Globus pallidus (tissue), 1 donor: ENCODE data around the gene YJU2.

ENCODE experiments used
- DNase-seq: peaks from one replicate; pipeline ENCODE4 v3.0.0-alpha.2; 2015; ENCODE audit warnings: low spot score

YJU2 gene

DNA sequence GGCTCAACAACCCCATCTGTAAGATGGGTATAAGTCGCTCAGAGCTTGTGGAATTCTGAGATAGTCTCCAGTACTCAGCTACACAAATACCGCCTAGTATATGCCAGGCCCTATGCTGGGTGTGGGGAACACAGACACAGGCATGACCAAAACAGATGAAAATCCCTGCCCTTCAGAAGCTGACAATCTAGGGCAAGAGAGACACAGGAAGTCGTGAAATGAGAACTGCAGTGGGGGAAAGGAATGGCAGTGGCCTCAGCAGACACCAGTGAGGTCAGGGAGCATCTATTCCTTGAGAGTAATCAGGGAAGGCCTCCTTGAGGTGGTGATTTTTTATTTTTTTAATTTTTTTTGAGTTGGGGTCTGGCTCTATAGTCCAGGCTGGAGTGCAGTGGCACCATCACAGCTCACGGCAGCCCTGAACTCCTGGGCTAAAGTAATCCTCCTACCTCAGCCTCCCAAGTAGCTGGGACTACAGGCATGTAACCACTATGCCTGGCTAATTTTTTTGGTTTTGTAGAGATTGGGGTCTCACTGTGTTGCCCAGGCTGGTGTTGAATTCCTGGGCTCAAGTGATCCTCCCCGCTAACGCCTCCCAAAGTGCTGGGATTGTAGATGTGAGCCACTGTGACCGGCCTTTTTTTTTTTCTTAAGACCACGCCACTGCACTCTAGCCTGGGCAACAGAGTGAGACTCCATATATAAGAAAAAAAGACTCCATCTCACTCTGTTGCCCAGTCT, 52.1 kb downstream of the YJU2 start:
- no peak for DNase-seq

DNA sequence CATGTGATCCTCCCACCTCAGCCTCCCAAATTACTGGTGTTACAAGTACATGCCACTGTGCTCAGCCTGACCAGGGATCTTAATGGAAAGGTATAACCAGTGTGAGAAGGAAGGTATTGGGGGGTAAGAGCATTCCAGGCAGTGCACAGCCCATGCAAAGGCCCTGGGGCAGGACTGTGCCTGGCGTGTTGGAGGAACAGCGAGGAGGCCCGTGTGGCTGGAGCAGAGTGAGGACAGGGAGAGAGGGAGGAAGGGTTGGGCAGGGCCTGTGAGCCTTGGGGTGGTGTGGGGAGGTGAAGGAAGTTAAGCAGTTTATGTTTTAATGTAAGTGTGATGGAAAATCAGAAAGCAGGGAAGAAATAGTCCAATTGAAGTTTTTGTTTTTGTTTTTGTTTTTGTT, 53.7 kb downstream of the YJU2 start:
- DNase-seq = no peak

DNA sequence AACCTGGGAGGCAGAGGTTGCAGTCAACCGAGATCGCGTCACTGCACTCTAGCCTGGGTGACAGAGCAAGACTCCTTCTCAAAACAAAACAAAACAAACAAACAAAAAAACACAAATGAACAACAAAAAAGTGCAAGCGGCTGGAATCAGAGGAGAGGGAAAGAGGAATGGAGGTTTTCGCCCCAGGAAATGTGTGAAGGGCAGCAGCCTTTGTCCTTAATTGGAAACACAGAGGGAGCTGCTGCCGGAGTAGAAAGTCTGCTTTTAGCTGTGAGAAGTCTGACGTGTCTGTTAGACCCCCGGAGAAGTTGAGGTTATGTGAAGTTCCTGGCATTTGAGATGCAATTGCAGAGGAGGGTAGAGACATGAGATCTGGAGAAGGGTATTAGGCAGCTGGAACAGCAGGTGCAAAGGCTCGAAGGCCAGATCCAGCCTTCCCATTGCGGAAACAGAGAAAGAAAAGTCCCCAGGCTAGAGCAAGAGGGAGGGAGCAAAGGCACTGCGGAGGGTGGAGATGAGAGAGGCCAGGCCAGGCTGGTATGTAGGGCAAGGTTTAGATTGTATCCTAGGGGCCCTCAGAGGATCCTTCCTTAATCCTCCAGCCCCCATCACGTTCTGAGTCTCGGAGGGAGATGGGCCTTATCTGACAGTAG, 54.8 kb downstream of the YJU2 start:
- DNase-seq = no peak

DNA sequence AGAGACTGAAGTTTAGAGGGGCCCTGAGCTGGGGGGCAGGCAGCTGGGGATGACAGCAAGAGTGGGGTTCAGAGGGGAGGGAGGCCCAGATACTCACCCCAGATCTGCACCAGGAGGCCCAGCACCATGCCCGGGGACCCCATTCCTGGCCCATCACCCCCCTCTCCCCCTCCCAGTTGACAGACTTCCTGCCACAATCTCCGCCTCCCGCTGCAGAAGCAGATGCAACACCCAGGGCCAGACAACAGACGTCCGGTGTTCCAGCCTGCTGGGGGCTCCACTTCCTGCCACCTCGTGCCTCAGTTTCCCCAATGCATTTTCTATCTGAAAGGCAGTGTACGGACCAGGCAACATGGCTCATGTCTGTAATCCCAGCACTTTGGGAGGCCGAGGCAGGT, 55.4 kb downstream of the YJU2 start, which contains the start of gene TMIGD2:
Gene TMIGD2 (minus strand): TSS at position 147 of the 398 bp plus-strand sequence. CDS start 4 bp downstream, at position 143.
- DNase-seq = no peak

DNA sequence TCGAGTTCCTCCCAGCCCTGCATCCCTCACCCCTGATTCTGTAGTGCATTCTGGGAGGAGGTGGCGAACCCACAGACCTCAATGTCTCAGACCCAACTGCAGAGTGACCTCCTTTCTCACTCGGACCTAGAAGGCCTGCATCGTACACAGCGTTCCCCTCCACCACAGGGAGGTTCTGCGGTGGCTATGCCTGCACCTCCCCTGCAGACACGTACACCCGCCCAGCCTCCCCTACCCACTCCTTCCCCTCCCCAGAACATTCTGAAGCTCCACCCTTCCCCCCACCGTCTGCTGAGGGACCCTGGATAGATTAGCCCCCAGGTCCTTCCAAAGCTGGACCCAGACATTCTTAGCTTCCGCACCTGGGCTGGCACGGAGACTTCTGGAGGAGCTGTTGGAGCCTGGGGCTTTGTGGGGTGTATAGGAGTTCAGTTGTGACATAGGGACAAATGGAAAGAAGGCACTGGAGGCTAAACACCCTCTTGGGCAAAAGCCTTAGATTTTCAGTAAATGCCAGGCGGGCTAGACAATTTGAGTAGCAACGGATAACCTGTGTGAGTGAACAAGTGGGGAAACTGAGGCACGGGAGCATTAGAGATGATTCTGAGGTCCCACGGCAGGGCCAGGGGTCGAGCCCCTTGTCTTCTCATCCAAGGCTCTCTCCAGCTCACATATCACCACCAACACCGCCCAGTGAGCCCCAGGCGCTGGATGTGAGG, 57.1 kb downstream of the YJU2 start:
- DNase-seq = peak; percentile 20

DNA sequence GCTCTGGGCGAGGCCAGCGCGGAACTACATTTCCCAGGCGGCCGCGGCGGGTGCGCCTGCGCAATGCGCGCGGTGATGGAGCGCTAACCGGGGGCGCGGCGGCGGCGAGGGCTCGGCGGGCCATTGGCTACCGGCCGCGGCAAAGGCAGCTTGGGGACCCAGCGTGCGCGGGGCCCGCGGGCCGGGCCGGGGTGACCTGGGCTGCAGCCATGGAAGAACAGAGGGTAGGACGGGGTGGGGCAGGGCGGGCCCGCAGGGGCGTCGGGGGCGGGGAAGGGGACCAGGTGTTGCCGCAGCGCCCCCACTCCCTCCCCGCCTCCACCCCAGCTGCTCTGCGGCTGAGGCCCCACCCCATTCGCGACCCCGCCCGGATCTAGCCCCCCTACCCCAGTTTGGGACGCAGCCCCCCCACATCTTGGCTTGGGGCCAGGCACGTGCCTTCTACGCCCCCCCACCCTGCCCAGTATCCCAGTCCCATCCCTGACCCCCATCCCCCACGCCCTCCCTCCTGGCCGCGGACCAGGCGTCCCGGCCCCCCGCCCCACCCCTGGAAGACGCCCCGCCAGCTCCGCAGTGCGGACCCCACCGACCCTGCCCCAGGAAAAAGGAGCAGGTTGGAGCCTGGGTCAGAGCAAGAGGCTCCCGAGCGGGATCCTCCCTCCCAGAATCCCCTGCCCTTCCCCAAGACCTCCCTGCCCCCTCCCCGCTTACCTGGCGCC, 57.8 kb downstream of the YJU2 start, which contains the start of gene FSD1:
Gene FSD1 (plus strand): TSS at position 61 of the 719 bp plus-strand sequence. CDS start 149 bp downstream, at position 210.
- DNase-seq = no peak

DNA sequence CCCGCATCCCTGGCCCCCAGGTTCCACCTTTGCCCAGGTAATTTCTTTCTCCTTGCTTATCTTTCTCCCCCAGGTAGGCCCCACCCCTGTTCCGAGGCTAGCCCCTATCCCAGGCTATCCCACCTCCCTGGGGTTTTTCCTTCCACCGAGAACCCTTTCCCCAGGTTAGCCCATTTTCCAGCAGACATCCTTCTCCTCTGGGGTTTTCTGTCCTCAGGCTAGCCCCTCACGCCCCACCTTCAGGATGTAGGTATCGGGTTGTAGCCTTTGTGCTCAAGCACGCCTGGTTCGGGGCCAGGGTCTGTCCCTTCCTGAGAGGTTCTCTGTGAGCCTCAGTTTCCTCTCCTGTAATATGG, 58.4 kb downstream of the YJU2 start:
- no peak for DNase-seq

DNA sequence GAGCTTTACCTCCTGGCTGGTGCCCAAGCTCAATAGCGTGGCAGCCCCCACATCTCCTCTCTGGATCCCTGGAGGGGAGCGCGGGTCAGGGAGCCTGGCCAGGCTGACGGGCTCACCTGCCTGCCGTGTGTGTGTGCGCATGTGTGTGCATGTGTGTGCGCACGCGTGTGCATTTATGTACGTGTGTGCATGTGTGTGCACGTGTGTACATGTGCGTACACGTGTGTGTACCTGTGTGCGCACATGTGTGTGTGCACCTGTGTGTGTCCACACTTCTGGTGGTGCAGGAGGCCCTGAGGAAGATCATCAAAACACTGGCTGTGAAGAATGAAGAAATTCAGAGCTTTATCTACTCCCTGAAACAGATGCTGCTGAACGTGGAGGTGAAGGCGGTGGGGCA, 58.8 kb downstream of the YJU2 start:
- no peak for DNase-seq

DNA sequence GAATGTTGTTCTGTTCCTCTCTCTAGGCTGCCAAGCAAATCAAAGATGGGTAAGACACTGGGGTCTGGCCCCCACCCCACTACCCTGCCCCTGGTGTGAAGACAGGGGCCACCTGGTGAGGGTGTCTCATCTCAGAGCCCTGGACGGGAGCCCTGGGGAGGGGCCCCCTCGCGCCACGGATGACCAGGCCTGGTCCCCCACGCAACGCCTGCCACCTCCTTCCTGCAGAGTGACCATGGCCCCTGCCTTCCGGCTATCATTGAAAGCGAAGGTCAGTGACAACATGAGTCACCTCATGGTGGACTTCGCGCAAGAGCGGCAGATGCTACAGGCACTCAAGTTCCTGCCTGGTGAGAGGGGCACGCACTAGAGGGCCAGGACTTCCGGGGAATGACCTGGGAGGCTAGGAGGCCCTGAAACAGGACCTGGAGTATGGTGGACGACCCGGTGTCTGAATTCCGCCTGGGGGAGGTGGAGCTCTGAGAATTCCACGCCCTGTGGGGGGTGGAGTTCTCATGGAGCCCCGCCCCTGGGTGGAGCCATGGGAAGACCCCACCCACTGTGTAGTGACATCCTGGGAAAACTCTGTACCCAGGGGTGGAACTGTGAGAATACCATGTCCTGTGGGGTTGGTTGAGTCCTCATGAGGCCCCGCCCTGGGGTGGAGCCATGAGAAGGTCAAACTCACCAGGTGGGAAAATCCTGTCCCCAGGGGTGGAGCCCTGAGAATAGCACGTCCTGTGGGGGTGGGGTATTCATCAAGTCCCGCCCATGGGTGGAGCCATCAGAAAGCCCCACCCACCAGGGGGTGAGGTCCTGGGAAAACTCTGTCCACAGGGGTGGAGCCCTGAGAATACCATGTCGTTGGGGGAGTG, 63.6 kb downstream of the YJU2 start:
- no peak for DNase-seq

DNA sequence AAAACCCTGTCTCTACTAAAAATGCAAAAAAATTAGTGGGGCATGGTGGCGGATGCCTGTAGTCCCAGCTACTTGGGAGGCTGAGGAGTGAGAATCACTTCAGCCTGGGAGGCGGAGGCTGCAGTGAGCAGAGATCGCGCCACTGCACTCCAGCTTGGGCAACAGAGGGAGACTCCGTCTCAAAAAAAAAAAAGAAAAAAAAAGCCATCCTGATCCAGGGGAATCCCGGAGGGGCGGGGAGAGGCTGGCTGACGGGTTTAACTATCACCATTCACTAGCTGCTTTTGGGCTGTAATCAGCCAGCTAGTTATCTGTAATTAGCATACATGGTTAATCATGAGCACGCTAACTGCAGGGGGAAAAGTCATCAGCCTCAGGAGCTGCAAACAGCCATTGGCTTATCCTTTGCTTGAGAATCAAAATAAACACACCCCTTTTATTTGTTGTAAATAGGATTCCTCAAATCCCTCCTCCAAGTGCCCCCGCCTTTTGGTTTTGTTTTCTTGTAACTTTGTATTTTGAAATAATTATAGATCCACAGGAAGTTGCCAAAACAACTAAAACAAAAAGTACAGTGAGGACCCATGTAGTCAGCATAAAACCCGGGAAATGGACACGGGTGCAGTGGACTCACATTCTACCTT, 67.1 kb downstream of the YJU2 start:
- no peak for DNase-seq

DNA sequence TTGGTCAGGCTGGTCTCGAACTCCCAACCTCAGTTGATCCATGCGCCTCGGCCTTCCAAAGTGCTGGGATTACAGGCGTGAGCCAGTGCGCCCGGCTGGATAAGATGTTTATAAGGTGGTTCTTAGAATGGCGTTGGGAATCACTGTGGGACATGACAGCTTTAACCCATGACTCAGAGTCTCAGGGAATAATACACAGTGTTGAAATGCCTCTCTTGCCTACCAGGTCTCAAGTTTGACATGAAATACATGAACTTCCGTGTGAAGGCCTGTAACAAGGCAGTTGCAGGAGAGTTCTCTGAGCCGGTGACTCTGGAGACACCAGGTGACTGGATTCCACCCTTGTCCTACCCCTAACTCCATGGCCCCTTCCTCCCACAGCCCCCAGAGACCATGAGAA, 70.1 kb downstream of the YJU2 start:
- no peak for DNase-seq

DNA sequence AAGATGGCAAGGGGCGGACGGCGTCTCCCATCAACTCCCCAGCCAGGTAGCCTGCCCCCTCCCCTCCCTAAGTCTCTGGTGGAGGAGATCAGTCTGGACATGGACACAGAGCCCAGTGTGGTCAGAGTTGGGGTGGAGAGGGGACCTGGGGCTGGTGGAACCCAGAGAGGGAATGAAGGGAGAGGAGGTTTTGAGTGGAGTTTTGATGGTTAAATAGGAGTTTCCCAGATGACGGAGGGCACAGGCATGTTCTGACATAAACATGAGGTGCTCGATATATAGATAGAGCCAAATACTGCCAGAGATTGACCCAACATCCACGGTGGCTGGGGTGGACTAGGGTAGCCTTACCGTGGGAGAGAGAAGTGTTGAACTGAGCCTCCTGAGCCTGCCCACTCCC, 71.6 kb downstream of the YJU2 start:
- DNase-seq = no peak
